Activated B cell treated with CpG ODN at 0.5 μM for 24 hours (primary cell): ENCODE results near the gene CHID1. TPM values are rescaled to one million over a fixed set of nuclear protein-coding genes. Genes with fewer than 3 reads are reported as not detected.

Experiments
- ATAC-seq: fragments of 200-7000 bp; cut with Tn5 transposase; one replicate; pipeline ENCODE4 v1.10.0; 2021; ENCODE audit warnings: low read depth, mild to moderate bottlenecking, moderate library complexity
- CTCF ChIA-PET: fragments of 350-600 bp; sonication (Branson Sonifier 250); formaldehyde crosslinking; loops from one replicate; lab custom pipeline; 2021; ENCODE audit warnings: antibody characterized with exemption; lab: Charles Lee
- POLR2A ChIA-PET: fragments of 350-600 bp; sonication (Branson Sonifier 250); formaldehyde crosslinking; loops from one replicate; lab custom pipeline; 2021; ENCODE audit warnings: antibody characterized with exemption; lab: Charles Lee
- DNase-seq: peaks from one replicate; pipeline ENCODE4 v3.0.0; 2022
- H3K27ac Mint-ChIP-seq: one replicate; pipeline ENCODE4 v1.8.0; 2020; ENCODE audit warnings: mixed read lengths
- H3K27me3 Mint-ChIP-seq: one replicate; pipeline ENCODE4 v1.8.0; 2021; ENCODE audit warnings: mixed read lengths
- H3K36me3 Mint-ChIP-seq: one replicate; pipeline ENCODE4 v1.8.0; 2021; ENCODE audit warnings: low read depth, mixed read lengths
- H3K4me1 Mint-ChIP-seq: one replicate; pipeline ENCODE4 v1.8.0; 2021; ENCODE audit warnings: mixed read lengths
- H3K4me3 Mint-ChIP-seq: one replicate; pipeline ENCODE4 v1.8.0; 2020; ENCODE audit warnings: mild to moderate bottlenecking, mixed read lengths
- H3K9me3 Mint-ChIP-seq: one replicate; pipeline ENCODE4 v1.8.0; 2020; ENCODE audit warnings: mixed read lengths
- CTCF ChIP-seq: fragments of 200-600 bp; IDR thresholded peaks from one replicate; pipeline ENCODE4 v1.8.0; 2022; ENCODE audit warnings: antibody characterized with exemption, mild to moderate bottlenecking
- intact Hi-C: fragments of 100-400 bp; cut with micrococcal nuclease; formaldehyde crosslinking; loops from one replicate; pipeline ENCODE4 v1.15.1; 2024
- total RNA-seq: library from RNA; stranded (reverse); gene quantifications from 2 replicates; pipeline ENCODE4 v1.2.3, GENCODE V29; 2022

The CHID1 gene
- total RNA-seq, 1 donor from 2014 or later: 45.7 TPM

- TF ChIP-seq CTCF: no peak
- POLR2A ChIA-PET: no interaction called here
- CTCF ChIA-PET: no interaction called here
These were observed 28.0 kb downstream of the CHID1 start for GRCh38 chr11:882596-882995.

GRCh38 chr11:880447-880846, 30.2 kb downstream of the CHID1 start:
- TF ChIP-seq CTCF: no peak
- Mint-ChIP-seq H3K27me3 (no peaks in the 10 kb centered on the region), H3K36me3 (peaks cover 43% of the 10 kb centered on the region), H3K4me1 (no peaks in the 10 kb centered on the region), H3K4me3 (no peak overlapping the region), H3K27ac (no peak overlapping the region), H3K9me3 (no peaks in the 10 kb centered on the region)
- CTCF ChIA-PET: no interaction called here
- DNase-seq (no peak), ATAC-seq (no peak)
- POLR2A ChIA-PET: no interaction called here
- intact Hi-C loops: no loop called here

More at GRCh38 chr11:882596-882995, 28.0 kb downstream of the CHID1 start:
- Mint-ChIP-seq H3K9me3 (no peaks in the 10 kb centered on the region), H3K4me3 (no peak overlapping the region), H3K27me3 (no peaks in the 10 kb centered on the region), H3K27ac (no peak overlapping the region), H3K36me3 (peaks cover 47% of the 10 kb centered on the region), H3K4me1 (no peaks in the 10 kb centered on the region)
- DNase-seq (no peak), ATAC-seq (no peak)
- intact Hi-C loops: no loop called here

GRCh38 chr11:877565-877964, 33.0 kb downstream of the CHID1 start:
- no peaks in the 10 kb centered on the region for H3K27me3 Mint-ChIP-seq
- ChIA-PET POLR2A (no interaction called here), CTCF (no interaction called here)
- no peak for ATAC-seq
- no peaks in the 10 kb centered on the region for H3K4me1 Mint-ChIP-seq
- H3K27ac Mint-ChIP-seq: no peak overlapping the region
- DNase-seq: no peak
- H3K36me3 Mint-ChIP-seq: peaks cover 45% of the 10 kb centered on the region
- H3K9me3 Mint-ChIP-seq: no peaks in the 10 kb centered on the region
- no peak for TF ChIP-seq CTCF
- intact Hi-C loops: no loop called here
- H3K4me3 Mint-ChIP-seq: no peak overlapping the region

- no peak overlapping the region for H3K4me3 Mint-ChIP-seq
- intact Hi-C loops: no loop called here
- H3K27ac Mint-ChIP-seq: no peak overlapping the region
- peaks cover 36% of the 10 kb centered on the region for H3K36me3 Mint-ChIP-seq
- POLR2A ChIA-PET: interaction anchor here (0.5 kb wide), 1 partner anchor 44 kb away, joined by 4 read pairs; no protein-coding TSS in a partner anchor
- DNase-seq (no peak), ATAC-seq (no peak)
- no peak for TF ChIP-seq CTCF
- H3K4me1 Mint-ChIP-seq: no peaks in the 10 kb centered on the region
- CTCF ChIA-PET: no interaction called here
- no peaks in the 10 kb centered on the region for H3K9me3 Mint-ChIP-seq
- H3K27me3 Mint-ChIP-seq: no peaks in the 10 kb centered on the region
These were observed 34.1 kb downstream of the CHID1 start for GRCh38 chr11:876545-876944.

GRCh38 chr11:875769-876301, 34.8 kb downstream of the CHID1 start:
- ATAC-seq (no peak), DNase-seq (no peak)
- ChIA-PET CTCF (no interaction called here), POLR2A (no interaction called here)
- no peaks in the 10 kb centered on the region for H3K4me1 Mint-ChIP-seq
- no peak overlapping the region for H3K27ac Mint-ChIP-seq
- no peak for TF ChIP-seq CTCF
- no peaks in the 10 kb centered on the region for H3K9me3 Mint-ChIP-seq
- intact Hi-C loops: no loop called here
- H3K36me3 Mint-ChIP-seq: peaks cover 33% of the 10 kb centered on the region
- H3K27me3 Mint-ChIP-seq: no peaks in the 10 kb centered on the region
- no peak overlapping the region for H3K4me3 Mint-ChIP-seq
